GM18517 (cell line): Measurements from ENCODE around the gene PDS5B.
"Not testable (repeated sequence)": the region's sequence is repeated elsewhere in the genome, so short reads cannot be mapped to it uniquely, and the experiment has no call there.

ENCODE experiments used
- ATAC-seq: cut with Tn5 transposase; IDR thresholded peaks from one replicate; pipeline ENCODE4 v1.9.1; 2021; ENCODE audit warnings: mild to moderate bottlenecking, moderate library complexity; ENCODE audit not compliant: unreplicated experiment

PDS5B gene

DNA sequence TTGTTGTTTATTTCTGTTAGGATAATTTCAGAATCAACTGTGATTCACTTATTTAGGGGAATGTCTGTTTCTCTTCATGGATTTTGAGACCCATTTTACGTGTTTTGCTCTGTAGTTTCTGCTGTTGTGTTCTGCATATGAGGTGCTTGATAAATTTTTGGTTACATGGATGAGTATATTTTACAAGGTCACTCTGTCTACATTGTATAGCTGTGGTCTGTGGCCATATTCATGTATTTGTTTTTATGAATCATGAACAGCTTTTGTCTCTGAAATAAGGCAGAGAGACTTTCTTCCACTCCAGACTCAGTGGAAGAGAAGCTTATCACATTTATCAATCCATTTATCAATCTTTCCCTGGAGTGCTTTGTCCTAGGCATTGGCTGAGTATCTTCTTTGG, 56.6 kb downstream of the PDS5B start:
- ATAC-seq, result no peak

DNA sequence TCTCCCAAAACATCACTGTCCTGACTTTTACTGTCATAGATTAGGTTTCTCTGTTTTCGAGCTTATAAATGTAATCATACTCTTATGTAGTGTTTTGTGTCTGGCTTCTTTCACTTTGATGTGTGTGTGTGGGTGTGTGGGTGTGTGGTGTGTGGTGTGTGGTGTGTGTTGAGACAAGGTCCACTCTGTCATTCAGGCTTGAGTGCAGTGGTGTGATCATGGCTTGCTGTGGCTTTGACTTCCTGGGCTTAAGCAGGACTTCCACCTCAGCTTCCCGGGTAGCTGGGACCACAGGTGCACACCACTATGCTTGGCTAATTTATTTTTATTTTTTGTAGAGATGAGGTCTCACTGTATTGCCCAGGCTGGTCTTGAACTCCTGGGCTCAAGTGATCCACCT, 59.6 kb downstream of the PDS5B start:
- no peak for ATAC-seq

DNA sequence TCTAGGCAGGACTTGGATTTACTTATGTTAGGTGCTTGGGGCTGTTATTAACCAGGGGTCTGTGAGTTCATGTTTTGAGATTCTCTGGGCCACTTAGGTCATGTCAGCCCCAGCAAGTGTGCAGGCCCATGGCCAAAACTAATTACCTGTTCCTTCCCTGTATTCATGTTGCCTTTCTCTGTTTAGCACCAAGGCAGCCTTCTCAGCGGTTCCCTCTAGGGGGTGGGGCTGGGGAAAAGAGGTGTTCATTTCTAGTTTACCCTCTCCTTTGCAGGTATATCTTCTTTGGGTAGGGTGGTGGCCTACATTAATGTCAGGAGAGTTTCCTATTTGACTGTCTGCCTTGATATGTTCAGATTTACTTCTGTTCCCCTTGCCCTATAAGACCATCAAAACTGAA, 61.7 kb downstream of the PDS5B start:
- ATAC-seq, result no peak

DNA sequence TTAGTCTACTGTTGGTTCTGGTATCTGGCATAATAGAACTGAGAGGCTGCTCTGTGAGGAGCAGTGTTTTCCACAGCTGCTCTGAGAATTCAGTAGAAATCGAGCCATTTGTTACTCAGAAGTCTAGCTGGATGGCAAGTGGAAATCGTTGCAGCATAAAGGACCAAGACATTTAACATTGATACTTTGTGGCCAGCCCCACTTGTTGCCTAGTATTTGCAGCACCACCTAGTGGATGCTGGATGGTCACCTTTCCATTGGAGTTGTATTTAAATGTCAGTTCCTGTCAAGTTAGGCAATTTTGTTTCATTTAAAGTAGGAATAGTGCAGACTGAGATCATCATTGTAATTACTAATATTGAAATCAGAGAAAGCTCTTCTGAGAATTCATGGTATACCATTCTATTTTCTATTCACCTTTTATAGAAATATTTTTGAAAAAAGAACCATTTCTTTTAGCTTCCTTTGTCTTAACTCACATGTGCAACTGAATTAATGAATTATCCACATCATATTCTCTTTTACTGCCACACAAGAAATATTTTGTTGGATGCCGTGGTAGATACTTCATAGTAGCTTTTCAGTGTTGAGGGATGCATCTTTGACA, 64.6 kb downstream of the PDS5B start:
- peak; percentile 71 for ATAC-seq

DNA sequence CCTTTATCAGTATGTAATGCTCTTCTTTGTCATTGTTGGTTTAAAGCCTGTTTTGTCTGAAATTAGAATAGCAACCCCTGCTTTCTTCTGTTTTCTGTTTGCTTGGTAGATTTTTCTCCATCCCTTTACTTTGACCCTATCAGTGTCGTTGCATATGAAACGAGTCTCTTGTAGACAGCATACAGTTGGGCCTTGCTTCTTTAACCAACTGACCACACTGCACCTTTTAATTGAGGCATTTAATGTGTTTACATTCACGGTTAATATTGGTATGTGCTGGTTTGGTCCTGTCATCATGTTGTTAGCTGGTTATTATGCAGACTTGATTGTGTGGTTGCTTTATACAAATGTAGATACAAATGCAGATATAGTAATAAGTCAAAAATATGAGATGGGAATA, 71.1 kb downstream of the PDS5B start:
- no peak for ATAC-seq

DNA sequence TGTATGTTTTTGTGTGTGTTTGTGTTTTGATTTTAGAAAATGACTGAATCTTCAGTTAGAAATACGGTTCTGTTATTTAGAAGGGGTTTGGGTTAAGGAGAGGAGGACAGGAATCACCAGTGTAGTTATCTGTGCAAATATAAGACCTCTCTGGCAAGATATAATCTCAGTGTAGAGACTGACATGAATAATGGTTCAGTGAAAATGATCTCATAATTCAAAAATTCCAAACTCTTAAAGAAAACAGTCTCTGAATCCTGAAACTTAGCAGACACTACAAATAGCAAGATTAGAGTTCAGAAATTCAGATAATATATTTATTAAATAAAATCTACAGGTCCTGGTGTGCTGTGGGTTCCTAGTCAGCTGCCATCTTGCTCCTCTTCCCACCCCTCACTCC, 73.5 kb downstream of the PDS5B start:
- ATAC-seq, result no peak

DNA sequence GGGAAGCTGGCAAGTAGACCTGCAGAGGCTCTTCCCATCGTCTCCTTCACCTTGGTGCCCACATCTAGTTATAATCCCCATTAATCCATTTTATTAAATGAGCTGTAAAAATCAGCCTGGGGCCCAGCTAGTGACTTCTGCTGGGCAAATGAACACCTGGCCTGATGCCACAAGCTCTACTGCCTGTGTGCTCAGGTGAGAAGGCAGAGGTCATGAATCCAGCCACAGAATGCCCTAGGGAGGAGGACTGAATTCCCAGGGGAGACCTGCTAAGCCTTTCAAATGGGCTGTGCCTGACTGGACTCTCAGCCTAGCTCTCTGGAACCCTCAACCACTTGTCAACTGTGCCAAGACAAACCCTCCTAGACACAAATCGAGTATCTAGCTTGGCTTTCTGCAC, 74.0 kb downstream of the PDS5B start:
- no peak for ATAC-seq

DNA sequence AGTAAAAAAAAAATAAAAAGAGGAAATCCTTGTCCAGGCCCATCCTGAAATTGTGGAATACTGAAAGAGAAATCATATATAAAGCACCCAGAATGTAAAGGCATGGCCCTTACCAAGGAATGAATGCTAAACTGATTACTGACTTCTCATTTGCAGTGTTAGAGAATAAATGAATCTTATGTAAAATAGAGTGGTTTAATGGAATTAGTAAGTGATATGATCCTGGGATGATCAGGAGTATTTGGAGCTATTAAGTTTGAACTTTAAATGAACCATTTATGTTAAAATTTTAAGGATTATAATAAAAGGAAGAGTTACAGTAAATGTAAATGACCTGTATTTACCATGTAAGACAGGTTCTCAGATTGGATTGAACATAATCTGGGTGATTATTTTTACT, 75.4 kb downstream of the PDS5B start:
- no peak for ATAC-seq

DNA sequence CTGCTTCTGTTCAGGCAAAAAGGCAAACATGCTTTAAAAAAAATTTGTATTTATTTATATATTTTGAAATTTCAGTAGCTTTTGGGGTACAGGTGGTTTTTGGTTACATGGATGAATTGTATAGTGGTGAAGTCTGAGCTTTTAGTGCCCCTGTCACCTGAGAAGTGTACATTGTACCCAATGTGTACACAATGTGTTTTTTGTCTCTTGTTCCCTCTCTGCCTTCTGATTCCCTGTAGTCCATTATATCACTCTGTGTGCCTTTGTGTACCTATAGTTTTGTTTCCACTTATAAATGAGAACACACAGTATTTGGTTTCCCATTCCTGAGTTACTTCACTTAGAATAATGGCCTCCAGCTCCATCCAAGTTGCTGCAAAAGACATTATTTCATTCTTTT, 77.4 kb downstream of the PDS5B start:
- no peak for ATAC-seq

DNA sequence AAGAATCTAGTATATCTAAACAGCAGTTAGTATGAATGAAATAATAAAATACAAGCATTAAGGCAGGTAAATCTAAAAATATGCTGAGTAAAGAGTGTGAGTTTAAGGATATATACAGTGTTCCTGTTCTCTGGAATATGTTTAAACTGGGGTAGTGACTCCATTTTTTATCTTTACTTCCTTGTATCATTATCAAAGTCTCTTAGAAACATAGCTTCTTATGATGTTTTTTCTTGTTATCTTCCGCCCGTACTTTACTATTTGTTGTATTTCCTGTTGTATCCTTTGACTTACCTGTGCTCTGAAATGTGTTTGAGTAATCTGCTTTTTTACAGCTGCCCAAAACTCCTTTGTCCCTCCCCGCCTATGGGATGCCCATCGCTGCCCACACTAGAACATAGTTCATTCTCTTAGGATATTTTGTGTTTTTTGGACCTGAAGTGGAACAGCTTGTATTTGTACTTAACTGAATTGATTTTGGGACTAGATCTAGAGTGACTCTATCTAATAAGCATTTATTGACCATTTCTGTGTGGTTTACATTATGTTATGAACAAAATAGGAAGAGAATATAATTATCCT, 80.8 kb downstream of the PDS5B start:
- ATAC-seq, result no peak

DNA sequence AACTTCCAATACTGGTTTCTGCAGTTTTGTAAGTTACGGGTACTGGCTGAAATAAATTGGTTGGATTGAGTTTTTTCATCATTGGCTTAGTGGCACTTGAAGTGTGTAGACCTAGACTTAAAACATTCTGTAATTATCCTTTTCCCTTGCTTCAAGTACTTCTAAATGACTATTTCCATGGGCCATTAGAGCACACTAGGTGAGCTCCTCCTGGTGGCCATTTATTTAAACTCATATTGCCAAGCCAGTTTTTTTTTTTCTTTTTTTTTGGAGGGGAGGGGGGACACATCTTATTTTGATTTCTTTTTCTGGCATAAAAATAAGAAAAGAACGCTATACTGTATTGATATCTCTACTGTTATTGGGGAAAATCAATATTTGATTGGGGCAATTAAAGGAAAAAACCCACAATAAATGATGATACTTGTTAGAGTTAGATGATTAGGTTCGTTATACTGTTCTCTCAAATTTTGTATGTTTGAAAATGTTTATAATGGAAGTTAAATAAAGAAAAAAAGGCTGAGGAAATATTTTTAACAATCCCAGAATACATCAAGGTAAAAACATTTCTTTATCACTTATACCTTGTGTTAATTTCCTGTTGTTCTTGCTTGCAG, 82.9 kb downstream of the PDS5B start:
- ATAC-seq, result peak; percentile 46

DNA sequence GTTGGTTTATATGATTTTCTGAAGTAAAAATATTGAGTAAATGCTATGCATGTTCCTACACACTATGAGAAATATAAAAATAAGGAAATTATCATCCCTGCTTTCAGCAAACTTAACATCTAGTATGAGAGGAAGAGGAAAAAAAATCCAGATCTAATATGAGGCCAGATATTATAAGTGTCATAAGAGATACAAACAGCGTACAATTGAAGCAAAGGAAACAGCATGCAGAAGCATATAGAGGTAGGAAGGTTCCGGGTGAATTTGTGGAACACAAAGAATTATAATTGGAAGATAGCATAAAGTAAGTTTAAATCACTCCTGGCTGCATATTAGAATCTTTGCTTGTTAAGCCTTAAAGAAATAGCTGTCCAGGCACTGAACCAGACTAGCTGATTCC, 88.3 kb downstream of the PDS5B start:
- ATAC-seq, result no peak

DNA sequence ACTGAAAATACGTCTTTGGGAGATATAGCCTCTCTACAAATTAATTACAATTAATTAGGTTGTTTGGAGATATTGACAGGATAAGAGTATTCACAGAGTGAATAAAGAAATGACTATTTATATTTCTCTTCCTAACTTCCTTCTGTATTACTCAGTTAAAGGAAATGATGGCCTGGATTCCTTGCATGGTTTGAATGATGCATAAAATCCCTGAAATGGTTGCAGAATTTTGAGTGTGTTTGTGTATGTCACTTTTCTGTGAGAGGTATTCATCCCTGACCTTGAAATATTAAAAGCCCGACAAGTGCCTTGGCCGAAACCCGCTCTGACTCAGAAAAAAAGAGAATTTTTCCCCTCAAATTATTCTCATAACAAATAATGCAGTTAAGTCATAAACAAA, 90.0 kb downstream of the PDS5B start:
- ATAC-seq, result no peak

DNA sequence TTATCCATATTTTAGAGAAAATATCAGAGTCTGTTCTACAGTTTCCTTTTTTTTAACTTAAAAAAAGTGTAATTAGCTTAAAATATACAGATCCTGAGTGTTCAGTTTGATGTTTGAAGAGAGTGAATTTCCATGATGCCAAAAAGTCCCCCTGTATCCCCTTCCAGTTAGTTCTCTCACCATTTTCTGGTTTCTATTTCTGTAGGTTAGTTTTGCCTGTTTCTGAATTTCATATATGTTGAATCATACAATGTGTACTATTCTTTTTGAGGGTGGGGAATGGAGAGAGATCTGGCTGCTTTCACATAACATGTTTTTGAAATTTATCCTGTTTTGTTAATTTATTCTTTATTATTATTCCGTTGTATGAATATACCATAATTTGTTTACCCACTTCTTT, 95.9 kb downstream of the PDS5B start:
- no peak for ATAC-seq

DNA sequence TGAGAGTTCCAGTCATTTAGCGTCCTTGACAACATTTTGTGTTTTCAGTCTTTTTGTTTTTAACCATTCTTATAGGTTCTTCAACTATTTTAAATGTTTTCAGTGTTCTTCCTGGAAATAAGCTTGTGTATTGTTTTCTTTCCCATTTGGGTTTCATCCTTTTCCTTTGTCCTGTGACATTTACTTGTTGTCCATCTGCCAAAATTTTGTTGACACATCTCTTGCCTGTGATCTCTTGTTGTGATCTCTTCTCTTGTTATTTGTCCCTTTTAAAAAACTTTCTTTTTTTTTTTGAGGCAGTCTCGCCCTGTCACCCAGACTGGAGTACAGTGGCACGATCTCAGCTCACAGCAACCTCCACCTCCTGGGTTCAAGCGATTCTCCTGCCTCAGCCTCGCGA, 96.5 kb downstream of the PDS5B start:
- ATAC-seq, result no peak

DNA sequence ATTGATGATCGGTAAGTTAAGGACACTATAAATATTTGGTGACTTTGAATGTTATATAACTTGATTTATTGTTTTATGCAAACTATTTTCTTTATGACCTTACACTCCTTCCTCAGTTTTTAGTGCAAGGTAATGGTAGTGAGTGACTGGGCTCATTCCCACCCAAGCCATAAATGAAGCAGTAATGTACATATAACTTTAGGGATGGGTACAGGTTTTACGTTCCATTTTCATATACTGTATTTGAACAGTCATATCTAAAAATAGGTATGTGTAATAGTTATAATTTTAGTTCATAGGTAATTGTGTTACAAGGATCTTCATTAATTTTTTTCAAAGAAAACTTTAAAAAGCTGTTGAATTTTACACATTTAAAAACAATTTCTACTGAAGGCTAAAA, 101.0 kb downstream of the PDS5B start:
- ATAC-seq, result no peak

DNA sequence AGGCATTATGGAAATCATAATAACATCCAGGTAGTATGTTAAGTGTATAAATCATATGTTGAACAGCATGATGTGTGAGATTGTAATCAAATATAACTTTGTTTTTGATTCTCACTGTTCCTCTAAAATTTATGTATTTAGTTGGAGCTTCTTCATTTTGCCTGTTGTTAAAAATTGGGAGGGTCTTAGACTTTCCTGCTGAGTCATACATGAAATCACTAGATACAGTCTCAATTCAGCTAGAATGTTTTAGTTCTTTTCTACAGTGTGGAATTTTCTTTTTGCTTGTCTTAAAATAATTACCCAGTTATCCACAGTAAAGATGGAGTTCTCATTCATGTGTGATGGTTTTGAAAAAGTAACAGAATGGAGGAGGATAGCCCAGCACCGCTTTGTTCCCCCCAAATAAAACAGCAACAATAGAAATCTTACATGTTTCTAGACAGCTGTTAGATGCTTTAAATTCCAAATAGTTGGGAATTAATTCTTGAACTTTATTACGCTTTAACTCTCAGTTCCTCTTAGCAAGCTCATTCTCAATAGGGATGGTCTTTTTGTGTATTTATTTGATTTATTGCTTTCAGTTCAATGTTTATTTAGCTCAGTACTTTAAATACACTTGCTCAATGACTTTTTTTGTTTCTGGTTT, 109.5 kb downstream of the PDS5B start:
- ATAC-seq, result no peak

DNA sequence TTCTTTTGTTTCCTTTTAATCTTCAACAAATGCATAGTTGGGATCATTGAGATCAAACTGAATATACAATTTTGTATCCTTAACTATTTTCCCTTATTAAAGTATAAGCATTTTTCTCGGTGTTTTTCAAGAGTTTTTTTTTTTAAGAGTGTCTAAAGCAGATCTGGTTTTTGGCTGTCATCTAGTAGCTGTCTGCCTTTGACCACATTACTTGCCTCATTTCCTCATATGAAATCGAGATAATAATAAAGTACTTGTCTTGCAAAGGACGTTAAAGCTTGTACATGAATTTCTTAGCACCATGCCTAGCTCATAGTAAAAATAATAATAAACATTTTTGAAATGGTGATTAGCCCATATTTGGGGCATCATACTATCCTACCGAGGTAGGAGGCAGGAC, 121.2 kb downstream of the PDS5B start:
- ATAC-seq, result no peak

DNA sequence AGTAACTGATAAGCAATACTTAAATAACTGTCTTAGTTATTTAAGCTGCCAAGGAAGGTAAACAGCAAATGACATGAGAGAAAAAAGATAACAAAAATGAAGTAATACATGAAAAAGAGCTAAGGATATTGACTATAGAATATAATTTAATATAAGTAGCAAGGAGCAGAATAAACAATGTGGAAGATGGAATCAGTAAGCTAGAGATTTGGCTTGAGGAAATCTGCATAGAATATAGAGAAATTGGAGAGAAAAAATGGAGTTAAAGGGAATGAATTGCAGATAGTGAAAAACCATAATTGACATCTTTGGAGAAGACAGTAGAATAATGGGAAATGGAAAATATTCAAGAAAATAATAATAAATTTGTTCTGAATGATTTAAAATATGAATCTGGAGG, 127.1 kb downstream of the PDS5B start:
- ATAC-seq, result no peak

DNA sequence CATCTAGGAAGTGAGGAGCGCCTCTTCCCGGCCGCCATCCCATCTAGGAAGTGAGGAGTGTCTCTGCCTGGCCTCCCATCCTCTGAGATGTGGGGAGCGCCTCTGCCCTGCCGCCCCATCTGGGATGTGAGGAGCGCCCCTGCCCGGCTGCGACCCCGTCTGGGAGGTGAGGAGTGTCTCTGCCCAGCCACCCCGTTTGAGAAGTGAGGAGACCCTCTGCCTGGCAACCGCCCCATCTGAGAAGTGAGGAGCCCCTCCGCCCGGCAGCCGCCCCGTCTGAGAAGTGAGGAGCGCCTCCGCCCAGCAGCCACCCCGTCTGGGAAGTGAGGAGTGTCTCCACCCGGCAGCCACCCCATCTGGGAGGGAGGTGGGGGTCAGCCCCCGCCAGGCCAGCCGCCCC, 129.9 kb downstream of the PDS5B start:
- not testable (repeated sequence) for ATAC-seq

DNA sequence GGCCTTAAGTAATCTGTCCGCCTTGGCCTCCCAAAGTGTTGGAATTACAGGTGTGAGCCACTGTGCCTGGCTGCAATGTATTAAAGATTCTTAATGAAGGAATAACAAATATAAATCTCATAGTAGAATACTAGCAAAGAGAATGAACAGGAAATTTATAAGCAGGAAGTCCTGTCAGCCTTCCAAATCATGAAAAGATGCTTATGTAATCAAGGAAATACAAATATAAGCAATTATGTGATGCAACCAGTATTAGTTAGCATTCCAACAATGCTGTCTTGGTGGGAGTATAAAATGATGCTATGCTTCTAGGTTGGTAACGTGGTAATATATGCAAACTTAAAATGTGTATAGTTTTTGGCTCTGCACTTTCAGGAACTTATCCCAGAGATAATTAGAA, 133.8 kb downstream of the PDS5B start:
- no peak for ATAC-seq
